KMS-11 (cell line): Measurements from ENCODE around the gene TMC1.

Source experiments
- H2AFZ ChIP-seq: fragments of 200-600 bp; sonication (generic); 2 replicates; pipeline ENCODE4 v1.6.1; 2016; ENCODE audit warnings: antibody characterized with exemption, mixed run types, low read depth
- H3K27ac ChIP-seq: fragments of 200-600 bp; sonication (generic); 2 replicates; pipeline ENCODE4 v1.6.1; 2016; ENCODE audit warnings: mild to moderate bottlenecking, mixed run types
- H3K27me3 ChIP-seq: fragments of 200-600 bp; sonication (generic); 2 replicates; pipeline ENCODE4 v1.6.1; 2017; ENCODE audit warnings: mild to moderate bottlenecking, low read depth, mixed run types, moderate library complexity; ENCODE audit not compliant: insufficient read depth
- H3K36me3 ChIP-seq: fragments of 200-600 bp; sonication (generic); 2 replicates; pipeline ENCODE4 v1.6.1; 2017; ENCODE audit warnings: mild to moderate bottlenecking, mixed run types; ENCODE audit not compliant: insufficient read depth
- H3K4me1 ChIP-seq: fragments of 200-600 bp; sonication (generic); 2 replicates; pipeline ENCODE4 v1.6.1; 2016; ENCODE audit warnings: mild to moderate bottlenecking, low read depth, mixed run types; ENCODE audit not compliant: poor library complexity, severe bottlenecking
- H3K4me2 ChIP-seq: fragments of 200-600 bp; sonication (generic); 2 replicates; pipeline ENCODE4 v1.7.0; 2016; ENCODE audit warnings: mild to moderate bottlenecking, mixed run types
- H3K4me3 ChIP-seq: fragments of 200-600 bp; sonication (generic); IDR thresholded peaks from 2 replicates; pipeline ENCODE4 v1.6.1; 2017; ENCODE audit warnings: low read depth, low read length, mixed read lengths; ENCODE audit not compliant: insufficient read depth
- H3K79me2 ChIP-seq: fragments of 200-600 bp; sonication (generic); 2 replicates; pipeline ENCODE4 v1.6.1; 2016; ENCODE audit warnings: low read depth, mixed run types; ENCODE audit not compliant: insufficient read depth
- H3K9ac ChIP-seq: fragments of 200-600 bp; sonication (generic); 2 replicates; pipeline ENCODE4 v1.6.1; 2016; ENCODE audit warnings: mild to moderate bottlenecking, mixed run types
- H4K20me1 ChIP-seq: fragments of 200-600 bp; sonication (generic); 2 replicates; pipeline ENCODE4 v1.6.1; 2016; ENCODE audit warnings: mild to moderate bottlenecking, mixed run types; ENCODE audit not compliant: insufficient read depth
- CTCF ChIP-seq: fragments of 200-600 bp; sonication (generic); conservative IDR thresholded peaks from 2 replicates; pipeline ENCODE4 v1.6.1; 2017; ENCODE audit warnings: low read depth, mild to moderate bottlenecking, antibody characterized with exemption, low read length, moderate library complexity, mixed read lengths

Gene TMC1

GRCh38 chr9:72753266-72753893 lies 232.0 kb downstream of the TMC1 start:
- H3K4me2 ChIP-seq, result no peak overlapping the region
- TF ChIP-seq CTCF, result 0 out of 2 replicates have a peak, but pooled peaks have one; percentile 18
- no peaks in the 10 kb centered on the region for H4K20me1 ChIP-seq
- H3K4me3 ChIP-seq, result no peak overlapping the region
- H3K79me2 ChIP-seq, result no peaks in the 10 kb centered on the region
- no peaks in the 10 kb centered on the region for H3K4me1 ChIP-seq
- no peak overlapping the region for H2AFZ ChIP-seq
- no peak overlapping the region for H3K27ac ChIP-seq
- H3K9ac ChIP-seq, result no peak overlapping the region
- H3K27me3 ChIP-seq, result no peaks in the 10 kb centered on the region
- no peaks in the 10 kb centered on the region for H3K36me3 ChIP-seq

DNA sequence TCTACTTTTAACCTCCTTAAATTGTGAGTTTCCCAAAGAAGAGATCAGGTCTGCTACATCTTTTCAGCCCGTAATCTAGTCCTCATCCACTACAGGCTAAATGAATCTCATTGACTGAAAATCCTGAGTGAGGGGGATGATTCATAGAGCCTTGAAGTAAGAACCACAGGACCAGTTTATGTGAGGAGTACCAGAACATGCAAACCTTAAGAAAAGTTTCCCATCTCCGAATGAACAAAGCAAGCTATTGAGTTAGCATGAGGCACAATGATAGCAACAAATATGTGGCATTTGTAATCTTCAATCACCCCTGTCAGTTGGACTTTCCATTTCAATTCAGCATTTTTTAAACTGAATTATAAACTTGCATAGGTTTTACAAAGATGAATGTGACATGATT lies 234.4 kb downstream of the TMC1 start:
- H4K20me1 ChIP-seq, result no peaks in the 10 kb centered on the region
- H2AFZ ChIP-seq, result no peak overlapping the region
- H3K27ac ChIP-seq, result no peak overlapping the region
- H3K27me3 ChIP-seq, result no peaks in the 10 kb centered on the region
- H3K4me3 ChIP-seq, result no peak overlapping the region
- H3K9ac ChIP-seq, result no peak overlapping the region
- no peaks in the 10 kb centered on the region for H3K4me1 ChIP-seq
- no peaks in the 10 kb centered on the region for H3K79me2 ChIP-seq
- no peak overlapping the region for H3K4me2 ChIP-seq
- TF ChIP-seq CTCF, result no peak
- H3K36me3 ChIP-seq, result no peaks in the 10 kb centered on the region

GRCh38 chr9:72758944-72759343 lies 237.5 kb downstream of the TMC1 start:
- Histone ChIP-seq H3K4me2 (no peak overlapping the region), H3K4me3 (no peak overlapping the region), H3K36me3 (no peaks in the 10 kb centered on the region), H3K27me3 (no peaks in the 10 kb centered on the region), H3K4me1 (no peaks in the 10 kb centered on the region), H3K9ac (no peak overlapping the region), H4K20me1 (no peaks in the 10 kb centered on the region), H3K27ac (no peak overlapping the region), H3K79me2 (no peaks in the 10 kb centered on the region), H2AFZ (no peak overlapping the region)
- no peak for TF ChIP-seq CTCF

DNA sequence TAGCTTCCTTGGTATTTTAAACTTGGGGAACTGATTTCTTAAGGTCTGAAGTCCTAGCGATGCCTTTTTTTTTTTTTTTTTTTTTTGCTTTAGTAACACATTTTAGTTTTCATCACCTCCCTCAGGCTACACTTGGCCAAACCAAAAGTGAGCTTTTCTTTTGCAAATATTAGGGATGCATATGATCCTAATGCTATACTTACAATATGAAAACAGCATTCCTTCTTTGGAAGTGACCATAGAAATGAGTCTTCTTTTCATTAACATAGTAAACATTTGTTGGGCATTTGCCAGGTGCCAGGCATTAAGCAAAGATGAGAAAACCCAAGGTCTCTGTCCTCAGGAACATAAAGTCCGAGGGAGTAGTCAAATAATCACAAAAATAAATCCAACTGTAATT lies 241.6 kb downstream of the TMC1 start:
- H3K27me3 ChIP-seq, result no peaks in the 10 kb centered on the region
- no peak overlapping the region for H3K27ac ChIP-seq
- no peaks in the 10 kb centered on the region for H4K20me1 ChIP-seq
- H3K4me3 ChIP-seq, result no peak overlapping the region
- no peak overlapping the region for H2AFZ ChIP-seq
- H3K79me2 ChIP-seq, result no peaks in the 10 kb centered on the region
- H3K4me2 ChIP-seq, result no peak overlapping the region
- no peak for TF ChIP-seq CTCF
- no peak overlapping the region for H3K9ac ChIP-seq
- H3K4me1 ChIP-seq, result no peaks in the 10 kb centered on the region
- H3K36me3 ChIP-seq, result no peaks in the 10 kb centered on the region
